Measurements from ENCODE around the gene MKNK2. TPM values are rescaled to one million over a fixed set of nuclear protein-coding genes. Genes with fewer than 3 reads are reported as not detected.

The MKNK2 gene
- total and polyA plus RNA-seq, 10 of the 15 experiments (the other 5 are each of a cell fraction or from before 2014, with no cell fraction given), result 9.6 to 365 (median 69.9) TPM

DNA sequence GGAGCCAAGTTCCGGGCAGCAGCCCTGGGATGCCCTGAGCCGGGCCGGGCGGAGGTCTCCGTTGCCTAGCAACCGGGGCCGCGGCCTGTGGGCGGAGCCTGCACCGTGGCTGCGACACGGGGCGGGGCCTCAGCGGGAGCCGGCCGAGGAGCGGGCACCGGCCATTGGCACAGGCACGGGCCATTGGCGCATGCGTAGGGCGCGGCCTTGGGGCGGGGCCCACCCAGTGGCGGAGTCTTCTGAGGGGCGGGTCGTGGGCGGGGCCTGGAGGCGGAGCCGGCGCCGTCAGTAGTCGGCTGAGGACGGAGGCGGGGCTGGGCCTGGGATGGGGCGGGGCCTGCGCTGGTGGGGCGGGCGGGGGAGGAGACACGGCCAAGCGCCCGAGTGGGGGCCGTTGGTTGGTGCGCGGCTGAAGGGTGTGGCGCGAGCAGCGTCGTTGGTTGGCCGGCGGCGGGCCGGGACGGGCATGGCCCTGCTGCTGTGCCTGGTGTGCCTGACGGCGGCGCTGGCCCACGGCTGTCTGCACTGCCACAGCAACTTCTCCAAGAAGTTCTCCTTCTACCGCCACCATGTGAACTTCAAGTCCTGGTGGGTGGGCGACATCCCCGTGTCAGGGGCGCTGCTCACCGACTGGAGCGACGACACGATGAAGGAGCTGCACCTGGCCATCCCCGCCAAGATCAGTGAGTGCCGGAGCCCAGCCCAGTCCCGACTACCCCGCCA, 45.6 kb upstream of the MKNK2 start, which contains the start of gene IZUMO4 (continued):
- no peak; the same call in 1 of the 2 replicates for TF ChIP-seq IKZF1 (conservative IDR thresholded peaks at IDR 0.05)
- no peak for TF ChIP-seq NR2F1 (conservative IDR thresholded peaks at IDR 0.05)
- no peak for TF ChIP-seq MTA3 (IDR thresholded peaks at IDR 0.05; ENCODE audit: borderline replicate concordance, low read length)
- TF ChIP-seq, protein P1, sequence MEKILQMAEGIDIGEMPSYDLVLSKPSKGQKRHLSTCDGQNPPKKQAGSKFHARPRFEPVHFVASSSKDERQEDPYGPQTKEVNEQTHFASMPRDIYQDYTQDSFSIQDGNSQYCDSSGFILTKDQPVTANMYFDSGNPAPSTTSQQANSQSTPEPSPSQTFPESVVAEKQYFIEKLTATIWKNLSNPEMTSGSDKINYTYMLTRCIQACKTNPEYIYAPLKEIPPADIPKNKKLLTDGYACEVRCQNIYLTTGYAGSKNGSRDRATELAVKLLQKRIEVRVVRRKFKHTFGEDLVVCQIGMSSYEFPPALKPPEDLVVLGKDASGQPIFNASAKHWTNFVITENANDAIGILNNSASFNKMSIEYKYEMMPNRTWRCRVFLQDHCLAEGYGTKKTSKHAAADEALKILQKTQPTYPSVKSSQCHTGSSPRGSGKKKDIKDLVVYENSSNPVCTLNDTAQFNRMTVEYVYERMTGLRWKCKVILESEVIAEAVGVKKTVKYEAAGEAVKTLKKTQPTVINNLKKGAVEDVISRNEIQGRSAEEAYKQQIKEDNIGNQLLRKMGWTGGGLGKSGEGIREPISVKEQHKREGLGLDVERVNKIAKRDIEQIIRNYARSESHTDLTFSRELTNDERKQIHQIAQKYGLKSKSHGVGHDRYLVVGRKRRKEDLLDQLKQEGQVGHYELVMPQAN (conservative IDR thresholded peaks at IDR 0.05), result peak; percentile 91
- TF ChIP-seq MEF2A (IDR thresholded peaks at IDR 0.05; ENCODE audit: insufficient read depth, low read depth, low read length), result 0 out of 2 replicates have a peak, but pooled peaks have one; percentile 3
- no peak for TF ChIP-seq HDAC6 (IDR thresholded peaks at IDR 0.05; ENCODE audit: unreplicated experiment)
- TF ChIP-seq NFIC (IDR thresholded peaks at IDR 0.05; ENCODE audit: low read depth, low read length), result no peak
- TF ChIP-seq HDAC2 (IDR thresholded peaks at IDR 0.05), result no peak
- TF ChIP-seq BHLHE40 (IDR thresholded peaks at IDR 0.05; ENCODE audit: borderline replicate concordance in 1 of 2, low read depth in 2 of 2, low read length in 1 of 2), result peak in 1 of 2 experiments; percentile 50; a peak in 1 of 4 replicates
- TF ChIP-seq, protein P2, sequence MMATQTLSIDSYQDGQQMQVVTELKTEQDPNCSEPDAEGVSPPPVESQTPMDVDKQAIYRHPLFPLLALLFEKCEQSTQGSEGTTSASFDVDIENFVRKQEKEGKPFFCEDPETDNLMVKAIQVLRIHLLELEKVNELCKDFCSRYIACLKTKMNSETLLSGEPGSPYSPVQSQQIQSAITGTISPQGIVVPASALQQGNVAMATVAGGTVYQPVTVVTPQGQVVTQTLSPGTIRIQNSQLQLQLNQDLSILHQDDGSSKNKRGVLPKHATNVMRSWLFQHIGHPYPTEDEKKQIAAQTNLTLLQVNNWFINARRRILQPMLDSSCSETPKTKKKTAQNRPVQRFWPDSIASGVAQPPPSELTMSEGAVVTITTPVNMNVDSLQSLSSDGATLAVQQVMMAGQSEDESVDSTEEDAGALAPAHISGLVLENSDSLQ (IDR thresholded peaks at IDR 0.05), result no peak; the same call in 1 of the 2 replicates
- TF ChIP-seq ESRRA (IDR thresholded peaks at IDR 0.05; ENCODE audit: low read length), result no peak
- no peak for TF ChIP-seq CBX5 (IDR thresholded peaks at IDR 0.05; ENCODE audit: low read depth)
- TF ChIP-seq, protein P3, sequence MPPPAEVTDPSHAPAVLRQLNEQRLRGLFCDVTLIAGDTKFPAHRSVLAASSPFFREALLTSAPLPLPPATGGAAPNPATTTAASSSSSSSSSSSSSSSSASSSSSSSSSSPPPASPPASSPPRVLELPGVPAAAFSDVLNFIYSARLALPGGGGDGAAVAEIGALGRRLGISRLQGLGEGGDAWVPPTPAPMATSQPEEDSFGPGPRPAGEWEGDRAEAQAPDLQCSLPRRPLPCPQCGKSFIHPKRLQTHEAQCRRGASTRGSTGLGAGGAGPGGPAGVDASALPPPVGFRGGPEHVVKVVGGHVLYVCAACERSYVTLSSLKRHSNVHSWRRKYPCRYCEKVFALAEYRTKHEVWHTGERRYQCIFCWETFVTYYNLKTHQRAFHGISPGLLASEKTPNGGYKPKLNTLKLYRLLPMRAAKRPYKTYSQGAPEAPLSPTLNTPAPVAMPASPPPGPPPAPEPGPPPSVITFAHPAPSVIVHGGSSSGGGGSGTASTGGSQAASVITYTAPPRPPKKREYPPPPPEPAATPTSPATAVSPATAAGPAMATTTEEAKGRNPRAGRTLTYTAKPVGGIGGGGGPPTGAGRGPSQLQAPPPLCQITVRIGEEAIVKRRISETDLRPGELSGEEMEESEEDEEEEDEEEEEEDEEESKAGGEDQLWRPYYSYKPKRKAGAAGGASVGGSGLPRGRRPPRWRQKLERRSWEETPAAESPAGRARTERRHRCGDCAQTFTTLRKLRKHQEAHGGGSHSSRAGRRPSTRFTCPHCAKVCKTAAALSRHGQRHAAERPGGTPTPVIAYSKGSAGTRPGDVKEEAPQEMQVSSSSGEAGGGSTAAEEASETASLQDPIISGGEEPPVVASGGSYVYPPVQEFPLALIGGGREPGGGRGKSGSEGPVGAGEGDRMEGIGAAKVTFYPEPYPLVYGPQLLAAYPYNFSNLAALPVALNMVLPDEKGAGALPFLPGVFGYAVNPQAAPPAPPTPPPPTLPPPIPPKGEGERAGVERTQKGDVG (CRISPR knock-in tag; IDR thresholded peaks at IDR 0.05), result no peak
- no peak for TF ChIP-seq CBX3 (IDR thresholded peaks at IDR 0.05; ENCODE audit: borderline replicate concordance, low read depth)
- TF ChIP-seq IRF4 (IDR thresholded peaks at IDR 0.05; ENCODE audit: low read depth, low read length), result no peak
- TF ChIP-seq KLF5 (IDR thresholded peaks at IDR 0.05; ENCODE audit: partially characterized antibody), result peak; percentile 4
- no peak for TF ChIP-seq EED (IDR thresholded peaks at IDR 0.05; ENCODE audit: low read depth)
- no peak for TF ChIP-seq ZNF217 (IDR thresholded peaks at IDR 0.05)
- TF ChIP-seq, protein P4, sequence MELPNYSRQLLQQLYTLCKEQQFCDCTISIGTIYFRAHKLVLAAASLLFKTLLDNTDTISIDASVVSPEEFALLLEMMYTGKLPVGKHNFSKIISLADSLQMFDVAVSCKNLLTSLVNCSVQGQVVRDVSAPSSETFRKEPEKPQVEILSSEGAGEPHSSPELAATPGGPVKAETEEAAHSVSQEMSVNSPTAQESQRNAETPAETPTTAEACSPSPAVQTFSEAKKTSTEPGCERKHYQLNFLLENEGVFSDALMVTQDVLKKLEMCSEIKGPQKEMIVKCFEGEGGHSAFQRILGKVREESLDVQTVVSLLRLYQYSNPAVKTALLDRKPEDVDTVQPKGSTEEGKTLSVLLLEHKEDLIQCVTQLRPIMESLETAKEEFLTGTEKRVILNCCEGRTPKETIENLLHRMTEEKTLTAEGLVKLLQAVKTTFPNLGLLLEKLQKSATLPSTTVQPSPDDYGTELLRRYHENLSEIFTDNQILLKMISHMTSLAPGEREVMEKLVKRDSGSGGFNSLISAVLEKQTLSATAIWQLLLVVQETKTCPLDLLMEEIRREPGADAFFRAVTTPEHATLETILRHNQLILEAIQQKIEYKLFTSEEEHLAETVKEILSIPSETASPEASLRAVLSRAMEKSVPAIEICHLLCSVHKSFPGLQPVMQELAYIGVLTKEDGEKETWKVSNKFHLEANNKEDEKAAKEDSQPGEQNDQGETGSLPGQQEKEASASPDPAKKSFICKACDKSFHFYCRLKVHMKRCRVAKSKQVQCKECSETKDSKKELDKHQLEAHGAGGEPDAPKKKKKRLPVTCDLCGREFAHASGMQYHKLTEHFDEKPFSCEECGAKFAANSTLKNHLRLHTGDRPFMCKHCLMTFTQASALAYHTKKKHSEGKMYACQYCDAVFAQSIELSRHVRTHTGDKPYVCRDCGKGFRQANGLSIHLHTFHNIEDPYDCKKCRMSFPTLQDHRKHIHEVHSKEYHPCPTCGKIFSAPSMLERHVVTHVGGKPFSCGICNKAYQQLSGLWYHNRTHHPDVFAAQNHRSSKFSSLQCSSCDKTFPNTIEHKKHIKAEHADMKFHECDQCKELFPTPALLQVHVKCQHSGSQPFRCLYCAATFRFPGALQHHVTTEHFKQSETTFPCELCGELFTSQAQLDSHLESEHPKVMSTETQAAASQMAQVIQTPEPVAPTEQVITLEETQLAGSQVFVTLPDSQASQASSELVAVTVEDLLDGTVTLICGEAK (IDR thresholded peaks at IDR 0.05; ENCODE audit: borderline replicate concordance), result no peak
- peak; percentile 59; the same call in 1 of the 2 replicates for TF ChIP-seq NFYB (IDR thresholded peaks at IDR 0.05; ENCODE audit: insufficient read depth, low read depth, low read length)
